ENCODE measurements around the gene GPX6.
"Not testable (repeated sequence)": the region's sequence is repeated elsewhere in the genome, so short reads cannot be mapped to it uniquely, and the experiment has no call there.

GPX6 gene

DNA sequence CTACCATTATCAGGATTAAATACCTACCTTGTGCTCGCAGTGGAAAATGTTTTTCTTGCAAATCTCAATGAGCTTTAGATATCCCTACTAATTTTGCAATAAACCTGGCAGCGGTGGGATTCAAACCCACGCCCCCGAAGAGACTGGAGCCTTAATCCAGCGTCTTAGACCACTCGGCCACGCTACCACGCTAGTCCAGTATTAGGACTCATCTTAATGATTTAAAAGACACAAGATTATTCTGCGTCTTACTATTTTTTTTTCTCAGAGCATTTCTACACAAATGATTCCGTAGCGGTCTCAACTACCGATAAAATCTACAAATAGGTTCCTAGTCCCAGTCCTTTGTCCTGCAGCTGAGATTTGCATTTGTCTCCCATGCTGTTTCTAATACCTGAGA is 37.1 kb downstream of the GPX6 start:
- no peak for FAIRE-seq

GRCh38 chr6:28474441-28475219 is 41.0 kb downstream of the GPX6 start:
- FAIRE-seq = no peak

DNA sequence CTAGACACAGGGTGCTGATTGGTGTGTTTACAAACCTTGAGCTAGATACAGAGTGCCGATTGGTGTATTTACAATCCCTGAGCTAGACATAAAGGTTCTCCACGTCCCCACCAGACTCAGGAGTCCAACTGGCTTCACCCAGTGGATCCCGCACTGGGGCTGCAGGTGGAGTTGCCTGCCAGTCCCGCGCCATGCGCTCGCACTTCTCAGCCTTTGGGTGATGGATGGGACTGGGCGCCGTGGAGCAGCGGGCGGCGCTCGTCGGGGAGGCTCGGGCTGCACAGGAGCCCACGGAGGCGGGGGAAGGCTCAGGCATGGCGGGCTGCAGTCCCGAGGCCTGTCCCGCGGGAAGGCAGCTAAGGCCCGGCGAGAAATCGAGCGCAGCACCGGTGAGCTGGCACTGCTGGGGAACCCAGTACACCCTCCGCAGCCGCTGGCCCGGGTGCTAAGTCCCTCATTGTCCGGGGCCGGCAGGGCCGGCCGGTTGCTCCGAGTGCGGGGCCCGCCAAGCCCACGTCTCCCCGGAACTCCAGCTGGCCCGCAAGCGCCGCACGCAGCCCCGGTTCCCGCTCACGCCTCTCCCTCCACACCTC is 46.3 kb downstream of the GPX6 start:
- FAIRE-seq = not testable (repeated sequence)

DNA sequence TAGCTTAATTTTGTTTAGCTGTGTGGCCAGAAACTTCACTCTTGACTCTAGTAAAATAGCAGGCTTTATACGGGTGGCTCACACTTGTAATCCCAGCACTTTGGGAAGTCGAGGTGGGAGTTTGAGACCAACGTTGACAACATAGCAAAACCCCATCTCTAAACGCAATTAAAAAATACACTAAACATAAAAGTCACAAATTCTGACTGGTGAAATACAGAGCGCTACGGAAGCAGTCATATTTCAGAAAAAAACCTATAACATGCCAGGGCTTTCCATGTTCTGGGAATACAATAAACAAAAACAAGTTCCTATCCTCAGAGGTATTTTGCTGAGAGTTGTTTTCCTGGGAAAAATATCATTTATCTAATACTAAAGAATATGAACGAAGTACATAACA is 47.5 kb downstream of the GPX6 start:
- FAIRE-seq = no peak

DNA sequence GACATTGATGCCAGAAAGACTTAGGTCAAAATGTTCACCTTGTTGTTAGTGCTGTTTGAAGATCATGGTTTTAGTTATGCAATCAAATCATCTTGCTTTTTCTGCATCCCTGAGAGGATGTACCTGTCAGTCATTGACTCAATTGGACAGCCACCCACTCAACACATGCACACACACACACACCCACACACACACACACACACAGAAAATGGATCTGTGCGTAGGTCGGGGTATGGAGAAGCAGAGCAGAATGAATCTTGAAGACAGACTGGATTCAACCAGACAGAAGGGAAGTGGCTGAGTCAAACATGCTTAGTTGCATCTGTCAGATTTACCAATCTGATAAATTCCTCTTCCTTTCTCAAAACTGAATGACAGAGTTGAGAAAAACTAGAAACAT is 53.2 kb downstream of the GPX6 start:
- no peak for FAIRE-seq

- no peak for FAIRE-seq
Observed at GRCh38 chr6:28458568-28458967, 57.0 kb downstream of the GPX6 start.

All from islet of Langerhans (tissue), 1 donor.